Activated B cell treated with CpG ODN at 0.5 μM for 24 hours (primary cell): ENCODE measurements around the gene TRHDE. TPM values are rescaled to one million over a fixed set of nuclear protein-coding genes. Genes with fewer than 3 reads are reported as not detected.

Source experiments
- ATAC-seq: fragments of 200-7000 bp; cut with Tn5 transposase; one replicate; pipeline ENCODE4 v1.10.0; 2021; ENCODE audit warnings: low read depth, mild to moderate bottlenecking, moderate library complexity
- CTCF ChIA-PET: fragments of 350-600 bp; sonication (Branson Sonifier 250); formaldehyde crosslinking; loops from one replicate; lab custom pipeline; 2021; ENCODE audit warnings: antibody characterized with exemption; lab: Charles Lee
- POLR2A ChIA-PET: fragments of 350-600 bp; sonication (Branson Sonifier 250); formaldehyde crosslinking; loops from one replicate; lab custom pipeline; 2021; ENCODE audit warnings: antibody characterized with exemption; lab: Charles Lee
- DNase-seq: peaks from one replicate; pipeline ENCODE4 v3.0.0; 2022
- H3K27ac Mint-ChIP-seq: one replicate; pipeline ENCODE4 v1.8.0; 2020; ENCODE audit warnings: mixed read lengths
- H3K27me3 Mint-ChIP-seq: one replicate; pipeline ENCODE4 v1.8.0; 2021; ENCODE audit warnings: mixed read lengths
- H3K36me3 Mint-ChIP-seq: one replicate; pipeline ENCODE4 v1.8.0; 2021; ENCODE audit warnings: low read depth, mixed read lengths
- H3K4me1 Mint-ChIP-seq: one replicate; pipeline ENCODE4 v1.8.0; 2021; ENCODE audit warnings: mixed read lengths
- H3K4me3 Mint-ChIP-seq: one replicate; pipeline ENCODE4 v1.8.0; 2020; ENCODE audit warnings: mild to moderate bottlenecking, mixed read lengths
- H3K9me3 Mint-ChIP-seq: one replicate; pipeline ENCODE4 v1.8.0; 2020; ENCODE audit warnings: mixed read lengths
- CTCF ChIP-seq: fragments of 200-600 bp; IDR thresholded peaks from one replicate; pipeline ENCODE4 v1.8.0; 2022; ENCODE audit warnings: antibody characterized with exemption, mild to moderate bottlenecking
- intact Hi-C: fragments of 100-400 bp; cut with micrococcal nuclease; formaldehyde crosslinking; loops from one replicate; pipeline ENCODE4 v1.15.1; 2024
- total RNA-seq: library from RNA; stranded (reverse); gene quantifications from 2 replicates; pipeline ENCODE4 v1.2.3, GENCODE V29; 2022

TRHDE gene
- total RNA-seq, 1 donor from 2014 or later, result not detected

- POLR2A ChIA-PET, result no interaction called here
- no peak overlapping the region for H3K27ac Mint-ChIP-seq
These were observed 13.7 kb downstream of the TRHDE start for GRCh38 chr12:72285861-72286260.

GRCh38 chr12:72286526-72286925, 14.4 kb downstream of the TRHDE start:
- no peak for TF ChIP-seq CTCF
- no peak for DNase-seq
- Mint-ChIP-seq H3K4me3 (no peak overlapping the region), H3K9me3 (no peaks in the 10 kb centered on the region), H3K4me1 (no peaks in the 10 kb centered on the region), H3K27ac (no peak overlapping the region), H3K27me3 (no peaks in the 10 kb centered on the region), H3K36me3 (no peaks in the 10 kb centered on the region)
- ChIA-PET CTCF (no interaction called here), POLR2A (no interaction called here)
- intact Hi-C loops, result no loop called here
- no peak for ATAC-seq

More at GRCh38 chr12:72285861-72286260, 13.7 kb downstream of the TRHDE start:
- CTCF ChIA-PET, result no interaction called here
- no peak for TF ChIP-seq CTCF
- intact Hi-C loops, result no loop called here
- no peak for DNase-seq
- Mint-ChIP-seq H3K27me3 (no peaks in the 10 kb centered on the region), H3K36me3 (no peaks in the 10 kb centered on the region), H3K4me1 (no peaks in the 10 kb centered on the region), H3K9me3 (no peaks in the 10 kb centered on the region), H3K4me3 (no peak overlapping the region)
- no peak for ATAC-seq

- no peak overlapping the region for H3K4me3 Mint-ChIP-seq
- POLR2A ChIA-PET, result no interaction called here
- CTCF ChIA-PET, result no interaction called here
- no peaks in the 10 kb centered on the region for H3K27me3 Mint-ChIP-seq
- H3K4me1 Mint-ChIP-seq, result no peaks in the 10 kb centered on the region
- H3K9me3 Mint-ChIP-seq, result no peaks in the 10 kb centered on the region
- H3K27ac Mint-ChIP-seq, result no peak overlapping the region
- ATAC-seq, result no peak
- intact Hi-C loops, result no loop called here
- TF ChIP-seq CTCF, result no peak
- H3K36me3 Mint-ChIP-seq, result no peaks in the 10 kb centered on the region
- DNase-seq, result no peak
These were observed 16.3 kb downstream of the TRHDE start for GRCh38 chr12:72288436-72288835.

- ATAC-seq, result no peak
- DNase-seq, result no peak
- Mint-ChIP-seq H3K4me3 (no peak overlapping the region), H3K4me1 (no peaks in the 10 kb centered on the region), H3K9me3 (no peaks in the 10 kb centered on the region), H3K27me3 (no peaks in the 10 kb centered on the region), H3K36me3 (no peaks in the 10 kb centered on the region), H3K27ac (no peak overlapping the region)
- intact Hi-C loops, result no loop called here
- TF ChIP-seq CTCF, result no peak
- ChIA-PET CTCF (no interaction called here), POLR2A (no interaction called here)
These were observed 16.7 kb downstream of the TRHDE start for GRCh38 chr12:72288911-72289310.

GRCh38 chr12:72289633-72290032, 17.5 kb downstream of the TRHDE start:
- no peak for DNase-seq
- H3K9me3 Mint-ChIP-seq, result no peaks in the 10 kb centered on the region
- no peak overlapping the region for H3K4me3 Mint-ChIP-seq
- CTCF ChIA-PET, result no interaction called here
- no peak for TF ChIP-seq CTCF
- ATAC-seq, result no peak
- no peaks in the 10 kb centered on the region for H3K27me3 Mint-ChIP-seq
- intact Hi-C loops, result no loop called here
- H3K36me3 Mint-ChIP-seq, result no peaks in the 10 kb centered on the region
- POLR2A ChIA-PET, result no interaction called here
- no peak overlapping the region for H3K27ac Mint-ChIP-seq
- H3K4me1 Mint-ChIP-seq, result no peaks in the 10 kb centered on the region
